Measurements from ENCODE around the gene ALDH5A1. TPM values are rescaled to one million over a fixed set of nuclear protein-coding genes. Genes with fewer than 3 reads are reported as not detected.

ALDH5A1 gene
- total RNA-seq = 1.6 and 2.0 TPM in 2 replicates

DNA sequence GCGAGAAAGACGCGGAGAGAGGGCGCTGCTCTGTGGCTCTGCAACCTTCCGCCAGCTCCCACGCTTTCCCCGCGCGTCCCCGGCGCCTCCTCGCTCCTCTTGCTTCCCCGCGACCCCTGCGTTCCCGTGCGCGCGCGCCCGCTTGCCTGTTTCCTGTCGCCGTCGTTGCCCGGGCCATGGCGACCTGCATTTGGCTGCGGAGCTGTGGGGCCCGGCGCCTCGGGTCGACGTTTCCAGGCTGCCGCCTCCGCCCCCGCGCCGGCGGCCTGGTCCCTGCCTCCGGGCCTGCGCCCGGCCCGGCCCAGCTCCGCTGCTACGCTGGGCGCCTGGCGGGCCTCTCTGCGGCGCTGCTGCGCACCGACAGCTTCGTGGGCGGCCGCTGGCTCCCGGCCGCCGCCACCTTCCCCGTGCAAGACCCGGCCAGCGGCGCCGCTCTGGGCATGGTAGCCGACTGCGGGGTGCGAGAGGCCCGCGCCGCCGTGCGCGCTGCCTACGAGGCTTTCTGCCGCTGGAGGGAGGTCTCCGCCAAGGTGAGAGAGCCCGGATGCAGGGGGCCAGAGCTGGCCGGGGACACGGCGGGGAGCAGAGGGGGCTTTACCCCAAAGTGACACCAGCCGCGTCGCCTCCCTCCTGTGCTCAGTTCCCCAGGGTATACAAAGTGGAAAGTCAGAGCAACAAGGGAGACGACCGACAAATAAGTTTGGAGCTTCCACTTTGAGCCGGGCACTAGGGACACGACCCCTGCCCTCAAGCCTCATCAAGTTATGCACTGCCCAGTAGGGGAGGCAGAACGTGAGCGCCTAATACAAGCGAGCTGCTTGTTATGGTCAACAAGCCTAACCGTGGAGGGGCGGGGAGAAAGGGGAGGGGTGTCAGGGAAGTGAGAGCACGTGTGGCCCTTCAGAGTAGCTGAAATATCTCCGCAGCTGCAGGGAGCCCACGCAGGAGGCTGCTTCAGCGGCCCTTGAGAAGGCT lies at the start of gene ALDH5A1:
Gene ALDH5A1, plus strand, starts transcription at position 149 of the 975 bp plus-strand sequence. Its CDS starts 28 bp downstream, at position 177.

DNA sequence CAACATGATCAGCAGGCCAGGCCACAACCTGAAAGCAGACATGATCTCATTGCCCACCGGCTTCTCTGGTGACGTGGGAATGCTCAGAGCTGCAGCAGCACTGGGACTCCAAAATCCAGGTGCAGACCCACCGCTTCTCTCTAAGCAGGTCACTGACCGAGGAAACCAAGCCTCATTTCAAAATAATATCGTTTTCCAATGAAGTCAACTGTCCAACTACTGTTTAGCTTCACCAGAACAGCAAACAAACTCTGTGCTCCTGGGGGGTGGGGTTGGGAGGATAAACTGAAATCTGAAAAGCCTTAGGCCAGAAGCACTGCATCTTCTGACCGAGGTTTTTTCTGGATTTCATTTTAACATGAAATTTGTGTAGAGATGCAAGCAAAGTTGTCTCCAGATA lies 5.3 kb upstream of the ALDH5A1 start, which contains the start of gene GPLD1:
Gene GPLD1, minus strand, starts transcription at position 109 of the 400 bp plus-strand sequence. Its CDS starts 67 bp downstream, at position 42.

Other genes with a start within 250 kb of the ALDH5A1 start
- 0.07 TPM in 1 of 2 replicates, not detected in the other for gene DCDC2, start 136.9 kb upstream of the ALDH5A1 start, total RNA-seq
- 22.1 and 26.7 TPM in 2 replicates for gene MRS2, start 92.0 kb upstream of the ALDH5A1 start, total RNA-seq
- gene GPLD1, start 5.4 kb upstream of the ALDH5A1 start, total RNA-seq = 0.28 and 0.74 TPM in 2 replicates
- gene KIAA0319, start 151.2 kb downstream of the ALDH5A1 start, total RNA-seq = 0.19 TPM in 1 of 2 replicates, not detected in the other
- gene TDP2, start 171.9 kb downstream of the ALDH5A1 start, total RNA-seq = 20.0 and 20.6 TPM in 2 replicates
- gene ACOT13, start 172.1 kb downstream of the ALDH5A1 start, total RNA-seq = 17.1 and 28.6 TPM in 2 replicates
- 48.0 and 48.7 TPM in 2 replicates for gene C6orf62, start 224.2 kb downstream of the ALDH5A1 start, total RNA-seq